Neural cell (in vitro differentiated cells): ENCODE data around the gene RASGEF1C. TPM values are rescaled to one million over a fixed set of nuclear protein-coding genes. Genes with fewer than 3 reads are reported as not detected.

ENCODE experiments used
- H2AFZ ChIP-seq: fragments of 200-600, 300-800 bp; sonication (generic), shearing (Covaris generic); 2 replicates; pipeline ENCODE4 v1.6.0; 2014; ENCODE audit warnings: low read depth, mild to moderate bottlenecking, antibody characterized with exemption, low read length, moderate library complexity
- H3F3A ChIP-seq: fragments of 200-600 bp; shearing (Covaris generic); 2 replicates; pipeline ENCODE4 v1.6.1; 2016; ENCODE audit warnings: mild to moderate bottlenecking, moderate library complexity, mixed read lengths, antibody characterized with exemption, low read length; ENCODE audit not compliant: insufficient read depth, poor library complexity, severe bottlenecking
- H3K27ac ChIP-seq: fragments of 200-600, 300-800 bp; sonication (generic), shearing (Covaris generic); 2 replicates; pipeline ENCODE4 v1.5.1; 2014; ENCODE audit warnings: mild to moderate bottlenecking, low read length, moderate library complexity
- H3K27me3 ChIP-seq: fragments of 300-800, 200-600 bp; sonication (generic), shearing (Covaris generic); 2 replicates; pipeline ENCODE4 v1.6.0; 2014; ENCODE audit warnings: mild to moderate bottlenecking, low read depth, low read length, moderate library complexity; ENCODE audit not compliant: insufficient read depth
- H3K36me3 ChIP-seq: fragments of 300-800, 200-600 bp; sonication (generic), shearing (Covaris generic); 2 replicates; pipeline ENCODE4 v1.5.1; 2014; ENCODE audit warnings: mild to moderate bottlenecking, antibody characterized with exemption, low read length, moderate library complexity; ENCODE audit not compliant: insufficient read depth
- H3K4me2 ChIP-seq: fragments of 300-800, 200-600 bp; sonication (generic), shearing (Covaris generic); 2 replicates; pipeline ENCODE4 v1.6.0; 2014; ENCODE audit warnings: mild to moderate bottlenecking, low read length
- H3K4me3 ChIP-seq: fragments of 300-800, 200-600 bp; sonication (generic), shearing (Covaris generic); 2 replicates; pipeline ENCODE4 v1.5.1; 2014; ENCODE audit warnings: mild to moderate bottlenecking, low read length, moderate library complexity
- H3K79me2 ChIP-seq: fragments of 200-600 bp; shearing (Covaris generic); replicated peaks from 2 replicates; pipeline ENCODE4 v1.6.0; 2014; ENCODE audit warnings: mild to moderate bottlenecking, low read length, moderate library complexity; ENCODE audit not compliant: insufficient read depth
- H3K9ac ChIP-seq: fragments of 300-800, 200-600 bp; sonication (generic), shearing (Covaris generic); 2 replicates; pipeline ENCODE4 v1.6.1; 2016; ENCODE audit warnings: mild to moderate bottlenecking, low read length, mixed read lengths
- H3K9me2 ChIP-seq: fragments of 200-600 bp; shearing (Covaris generic); 2 replicates; pipeline ENCODE4 v1.6.1; 2016; ENCODE audit warnings: mild to moderate bottlenecking, low read length, mixed read lengths; ENCODE audit not compliant: insufficient read depth
- H3K9me3 ChIP-seq: fragments of 200-600, 300-800 bp; sonication (generic), shearing (Covaris generic); 2 replicates; pipeline ENCODE4 v1.6.1; 2016; ENCODE audit warnings: mild to moderate bottlenecking, mixed run types, low read length, moderate library complexity, mixed read lengths
- H4K20me1 ChIP-seq: fragments of 200-600 bp; shearing (Covaris generic); 2 replicates; pipeline ENCODE4 v1.6.1; 2016; ENCODE audit warnings: mild to moderate bottlenecking, mixed run types; ENCODE audit not compliant: insufficient read depth
- CTCF ChIP-seq: fragments of 450-650 bp; IDR thresholded peaks from 2 replicates; pipeline ENCODE4 v1.5.1; 2014; ENCODE audit warnings: antibody characterized with exemption, mild to moderate bottlenecking, moderate library complexity; ENCODE audit not compliant: poor library complexity, severe bottlenecking
- EP300 ChIP-seq: fragments of 450-650 bp; conservative IDR thresholded peaks from 2 replicates; pipeline ENCODE4 v1.6.1; 2014; ENCODE audit warnings: antibody characterized with exemption, mild to moderate bottlenecking, moderate library complexity; ENCODE audit not compliant: poor library complexity, severe bottlenecking
- EZH2 ChIP-seq: fragments of 200-600, 300-800 bp; shearing (Covaris generic), sonication (generic); IDR thresholded peaks from 2 replicates; pipeline ENCODE4 v1.6.1; 2014; ENCODE audit warnings: antibody characterized with exemption, low read length, borderline replicate concordance, mild to moderate bottlenecking; ENCODE audit not compliant: insufficient read depth, poor library complexity, severe bottlenecking
- MXI1 ChIP-seq: fragments of 450-650 bp; conservative IDR thresholded peaks from 2 replicates; pipeline ENCODE4 v1.6.1; 2014; ENCODE audit warnings: antibody characterized with exemption, mild to moderate bottlenecking; ENCODE audit not compliant: poor library complexity, severe bottlenecking
- POLR2AphosphoS5 ChIP-seq: IDR thresholded peaks from 2 replicates; pipeline ENCODE4 v1.6.1; 2012
- RAD21 ChIP-seq: fragments of 450-650 bp; conservative IDR thresholded peaks from 2 replicates; pipeline ENCODE4 v1.6.1; 2014; ENCODE audit warnings: antibody characterized with exemption, mild to moderate bottlenecking, moderate library complexity
- REST ChIP-seq: IDR thresholded peaks from 2 replicates; pipeline ENCODE4 v1.6.1; 2012; ENCODE audit warnings: borderline replicate concordance
- SMC3 ChIP-seq: fragments of 450-650 bp; conservative IDR thresholded peaks from 2 replicates; pipeline ENCODE4 v1.6.1; 2014; ENCODE audit warnings: antibody characterized with exemption, mild to moderate bottlenecking, moderate library complexity; ENCODE audit not compliant: poor library complexity
- TAF1 ChIP-seq: IDR thresholded peaks from 2 replicates; pipeline ENCODE4 v1.6.1; 2012; ENCODE audit warnings: low read depth
- polyA plus RNA-seq: library from polyadenylated mRNA; depleted of rRNA; stranded (reverse); fragments of >200 nt; gene quantifications from 2 replicates; pipeline ENCODE4 v1.2.3, GENCODE V29; 2014

RASGEF1C gene
- polyA plus RNA-seq, 1 donor from 2014 or later: 5.3 TPM

GRCh38 chr5:180191716-180192115 is 17.3 kb downstream of the RASGEF1C start:
- no peak overlapping the region for H3K27ac ChIP-seq
- peaks cover 4% of the 10 kb centered on the region for H3K9me3 ChIP-seq
- H3K27me3 ChIP-seq: no peaks in the 10 kb centered on the region
- TF ChIP-seq REST (no peak), EP300 (no peak), TAF1 (no peak), MXI1 (no peak), RAD21 (no peak), POLR2AphosphoS5 (no peak), SMC3 (no peak), CTCF (no peak), EZH2 (no peak)
- H3K9ac ChIP-seq: no peak overlapping the region
- no peak overlapping the region for H3K4me2 ChIP-seq
- no peak overlapping the region for H2AFZ ChIP-seq
- no peaks in the 10 kb centered on the region for H3K36me3 ChIP-seq
- no peak overlapping the region for H3K4me3 ChIP-seq
- H4K20me1 ChIP-seq: no peaks in the 10 kb centered on the region
- H3K79me2 ChIP-seq: no peaks in the 10 kb centered on the region
- H3F3A ChIP-seq: no peaks in the 10 kb centered on the region
- no peaks in the 10 kb centered on the region for H3K9me2 ChIP-seq

GRCh38 chr5:180187767-180188166 is 21.2 kb downstream of the RASGEF1C start:
- H3K27ac ChIP-seq: no peak overlapping the region
- TF ChIP-seq MXI1 (no peak), POLR2AphosphoS5 (no peak), EP300 (no peak), EZH2 (no peak), TAF1 (no peak), CTCF (no peak)

More at GRCh38 chr5:180187767-180188166, 21.2 kb downstream of the RASGEF1C start:
- Histone ChIP-seq H3F3A (no peaks in the 10 kb centered on the region), H3K36me3 (no peaks in the 10 kb centered on the region), H3K9me3 (peaks cover 4% of the 10 kb centered on the region), H4K20me1 (no peaks in the 10 kb centered on the region), H3K4me3 (no peak overlapping the region), H3K79me2 (no peaks in the 10 kb centered on the region), H3K9me2 (no peaks in the 10 kb centered on the region), H3K4me2 (no peak overlapping the region), H3K27me3 (no peaks in the 10 kb centered on the region), H3K9ac (no peak overlapping the region), H2AFZ (no peak overlapping the region)
